ENCODE results near the gene GNB1L. TPM values are rescaled to one million over a fixed set of nuclear protein-coding genes. Genes with fewer than 3 reads are reported as not detected.

Gene GNB1L
- total RNA-seq, 5 donors from 2014 or later (not counting 1 experiment from before 2014, with no cell fraction given): 4.8 to 13.7 (median 12.9) TPM

GRCh38 chr22:19882446-19883381 is 28.0 kb upstream of the GNB1L start:
- Mint-ChIP-seq H3K36me3 (no peaks in the 10 kb centered on the region), H3K27me3 (no peaks in the 10 kb centered on the region), H3K27ac (no peak overlapping the region), H3K4me3 (peak overlapping the region in 1 of 3 donors; percentile 38), H3K9me3 (no peaks in the 10 kb centered on the region), H3K4me1 (peaks cover 29 to 32% (median 29%) of the 10 kb centered on the region in 3 donors)
- ChIA-PET CTCF (no interaction called here), POLR2A (no interaction called here)
- peaks cover 5 to 7% of the 10 kb centered on the region in 2 donors for H3K36me3 ChIP-seq (ENCODE audit: control insufficient read depth in 2 of 2, extremely low read depth in 1 of 2, insufficient read depth in 1 of 2, low read length in 1 of 2)
- no peak for ATAC-seq (replicated peaks in 1 of 4)
- peaks cover 31 to 41% of the 10 kb centered on the region in 2 experiments for H3K4me1 ChIP-seq (ENCODE audit: control insufficient read depth in 1 of 2, extremely low read depth in 1 of 2, insufficient read depth in 2 of 2, low read length in 2 of 2)
- no peaks in the 10 kb centered on the region for H3K9me3 ChIP-seq
- DNase-seq: peak in 2 of 35 experiments; percentile 0 to 12
- WGBS (ENCODE audit: insufficient coverage): 90% methylated on average over 25 of the region's 26 CpGs
- no peaks in the 10 kb centered on the region for H3K27me3 ChIP-seq (replicated peaks in 1 of 2; ENCODE audit: control insufficient read depth in 2 of 2, extremely low read depth in 1 of 2, insufficient read depth in 2 of 2, low read length in 1 of 2)
- H3K27ac ChIP-seq (ENCODE audit: low read length): no peak overlapping the region
- no peak overlapping the region for H3K4me3 ChIP-seq (ENCODE audit: control insufficient read depth in 1 of 2, extremely low read depth in 1 of 2, low read length in 1 of 2)

GRCh38 chr22:19880786-19881569 is 26.3 kb upstream of the GNB1L start:
- 86% methylated on average over 10 of the region's 27 CpGs for WGBS (ENCODE audit: insufficient coverage)
- DNase-seq (peak in 1 of 35 experiments; percentile 14), ATAC-seq (replicated peaks in 1 of 4) (no peak)
- H3K27ac ChIP-seq (ENCODE audit: low read length): no peak overlapping the region
- Mint-ChIP-seq H3K4me1 (peaks cover 11 to 16% (median 13%) of the 10 kb centered on the region in 3 donors), H3K27ac (no peak overlapping the region), H3K27me3 (no peaks in the 10 kb centered on the region), H3K4me3 (no peak overlapping the region), H3K9me3 (no peaks in the 10 kb centered on the region), H3K36me3 (no peaks in the 10 kb centered on the region)
- CTCF ChIA-PET: no interaction called here
- no peaks in the 10 kb centered on the region for H3K27me3 ChIP-seq (replicated peaks in 1 of 2; ENCODE audit: control insufficient read depth in 2 of 2, extremely low read depth in 1 of 2, insufficient read depth in 2 of 2, low read length in 1 of 2)
- H3K4me1 ChIP-seq (ENCODE audit: control insufficient read depth in 1 of 2, extremely low read depth in 1 of 2, insufficient read depth in 2 of 2, low read length in 2 of 2): peaks cover 16 to 30% of the 10 kb centered on the region in 2 experiments
- POLR2A ChIA-PET: no interaction called here
- no peak overlapping the region for H3K4me3 ChIP-seq (ENCODE audit: control insufficient read depth in 1 of 2, extremely low read depth in 1 of 2, low read length in 1 of 2)
- H3K9me3 ChIP-seq: no peaks in the 10 kb centered on the region
- H3K36me3 ChIP-seq (ENCODE audit: control insufficient read depth in 2 of 2, extremely low read depth in 1 of 2, insufficient read depth in 1 of 2, low read length in 1 of 2): peaks cover 5 to 10% of the 10 kb centered on the region in 2 donors

- POLR2A ChIA-PET: no interaction called here
- DNase-seq: peak in 2 of 35 experiments; percentile 1 to 13
Measured at GRCh38 chr22:19879992-19880785, 25.5 kb upstream of the GNB1L start.

GRCh38 chr22:19879643-19879991 is 24.9 kb upstream of the GNB1L start:
- Histone ChIP-seq H3K4me3 (ENCODE audit: control insufficient read depth in 1 of 2, extremely low read depth in 1 of 2, low read length in 1 of 2) (no peak overlapping the region), H3K27ac (ENCODE audit: low read length) (no peak overlapping the region), H3K27me3 (replicated peaks in 1 of 2; ENCODE audit: control insufficient read depth in 2 of 2, extremely low read depth in 1 of 2, insufficient read depth in 2 of 2, low read length in 1 of 2) (no peaks in the 10 kb centered on the region), H3K4me1 (ENCODE audit: control insufficient read depth in 1 of 2, extremely low read depth in 1 of 2, insufficient read depth in 2 of 2, low read length in 2 of 2) (peaks cover 6 to 28% of the 10 kb centered on the region in 2 experiments), H3K9me3 (no peaks in the 10 kb centered on the region), H3K36me3 (ENCODE audit: control insufficient read depth in 2 of 2, extremely low read depth in 1 of 2, insufficient read depth in 1 of 2, low read length in 1 of 2) (peaks cover 5 to 10% of the 10 kb centered on the region in 2 donors)
- Mint-ChIP-seq H3K27me3 (no peaks in the 10 kb centered on the region), H3K4me1 (peaks cover 7 to 10% (median 10%) of the 10 kb centered on the region in 3 donors), H3K4me3 (no peak overlapping the region), H3K27ac (no peak overlapping the region), H3K9me3 (no peaks in the 10 kb centered on the region), H3K36me3 (no peaks in the 10 kb centered on the region)
- DNase-seq: peak in 2 of 35 experiments; percentile 1 to 17
- 77% methylated on average over 3 of the region's 4 CpGs for WGBS (ENCODE audit: insufficient coverage)
- no peak for ATAC-seq (replicated peaks in 1 of 4)
- POLR2A ChIA-PET: no interaction called here
- CTCF ChIA-PET: no interaction called here

More at GRCh38 chr22:19879992-19880785, 25.5 kb upstream of the GNB1L start:
- Histone ChIP-seq H3K9me3 (no peaks in the 10 kb centered on the region), H3K4me1 (ENCODE audit: control insufficient read depth in 1 of 2, extremely low read depth in 1 of 2, insufficient read depth in 2 of 2, low read length in 2 of 2) (peaks cover 8 to 28% of the 10 kb centered on the region in 2 experiments), H3K4me3 (ENCODE audit: control insufficient read depth in 1 of 2, extremely low read depth in 1 of 2, low read length in 1 of 2) (no peak overlapping the region), H3K27ac (ENCODE audit: low read length) (no peak overlapping the region), H3K27me3 (replicated peaks in 1 of 2; ENCODE audit: control insufficient read depth in 2 of 2, extremely low read depth in 1 of 2, insufficient read depth in 2 of 2, low read length in 1 of 2) (no peaks in the 10 kb centered on the region), H3K36me3 (ENCODE audit: control insufficient read depth in 2 of 2, extremely low read depth in 1 of 2, insufficient read depth in 1 of 2, low read length in 1 of 2) (peaks cover 5 to 10% of the 10 kb centered on the region in 2 donors)
- WGBS (ENCODE audit: insufficient coverage): 92% methylated on average over 30 of the region's 34 CpGs
- Mint-ChIP-seq H3K4me1 (peaks cover 6 to 8% (median 7%) of the 10 kb centered on the region in 3 donors), H3K27ac (no peak overlapping the region), H3K4me3 (no peak overlapping the region), H3K27me3 (no peaks in the 10 kb centered on the region), H3K9me3 (no peaks in the 10 kb centered on the region), H3K36me3 (no peaks in the 10 kb centered on the region)
- CTCF ChIA-PET: no interaction called here
- no peak for ATAC-seq (replicated peaks in 1 of 4)

- Mint-ChIP-seq H3K27me3 (no peaks in the 10 kb centered on the region), H3K4me1 (peaks cover 6 to 14% (median 11%) of the 10 kb centered on the region in 3 donors), H3K36me3 (no peaks in the 10 kb centered on the region), H3K9me3 (no peaks in the 10 kb centered on the region), H3K27ac (no peak overlapping the region), H3K4me3 (no peak overlapping the region)
- Histone ChIP-seq H3K4me3 (ENCODE audit: control insufficient read depth in 1 of 2, extremely low read depth in 1 of 2, low read length in 1 of 2) (no peak overlapping the region), H3K27me3 (replicated peaks in 1 of 2; ENCODE audit: control insufficient read depth in 2 of 2, extremely low read depth in 1 of 2, insufficient read depth in 2 of 2, low read length in 1 of 2) (no peaks in the 10 kb centered on the region), H3K36me3 (ENCODE audit: control insufficient read depth in 2 of 2, extremely low read depth in 1 of 2, insufficient read depth in 1 of 2, low read length in 1 of 2) (peaks cover 5 to 10% of the 10 kb centered on the region in 2 donors), H3K4me1 (ENCODE audit: control insufficient read depth in 1 of 2, extremely low read depth in 1 of 2, insufficient read depth in 2 of 2, low read length in 2 of 2) (peaks cover 6 to 28% of the 10 kb centered on the region in 2 experiments), H3K27ac (ENCODE audit: low read length) (no peak overlapping the region), H3K9me3 (no peaks in the 10 kb centered on the region)
- ChIA-PET CTCF (no interaction called here), POLR2A (no interaction called here)
- DNase-seq (peak in 2 of 35 experiments; percentile 0 to 19), ATAC-seq (replicated peaks in 1 of 4) (no peak)
- WGBS (ENCODE audit: insufficient coverage): 98% methylated on average over 7 of the region's 13 CpGs
Measured at GRCh38 chr22:19879246-19879570, 24.5 kb upstream of the GNB1L start.

All from T-cell (primary cell).